ENCODE data around the gene SLC22A7.

SLC22A7 gene

DNA sequence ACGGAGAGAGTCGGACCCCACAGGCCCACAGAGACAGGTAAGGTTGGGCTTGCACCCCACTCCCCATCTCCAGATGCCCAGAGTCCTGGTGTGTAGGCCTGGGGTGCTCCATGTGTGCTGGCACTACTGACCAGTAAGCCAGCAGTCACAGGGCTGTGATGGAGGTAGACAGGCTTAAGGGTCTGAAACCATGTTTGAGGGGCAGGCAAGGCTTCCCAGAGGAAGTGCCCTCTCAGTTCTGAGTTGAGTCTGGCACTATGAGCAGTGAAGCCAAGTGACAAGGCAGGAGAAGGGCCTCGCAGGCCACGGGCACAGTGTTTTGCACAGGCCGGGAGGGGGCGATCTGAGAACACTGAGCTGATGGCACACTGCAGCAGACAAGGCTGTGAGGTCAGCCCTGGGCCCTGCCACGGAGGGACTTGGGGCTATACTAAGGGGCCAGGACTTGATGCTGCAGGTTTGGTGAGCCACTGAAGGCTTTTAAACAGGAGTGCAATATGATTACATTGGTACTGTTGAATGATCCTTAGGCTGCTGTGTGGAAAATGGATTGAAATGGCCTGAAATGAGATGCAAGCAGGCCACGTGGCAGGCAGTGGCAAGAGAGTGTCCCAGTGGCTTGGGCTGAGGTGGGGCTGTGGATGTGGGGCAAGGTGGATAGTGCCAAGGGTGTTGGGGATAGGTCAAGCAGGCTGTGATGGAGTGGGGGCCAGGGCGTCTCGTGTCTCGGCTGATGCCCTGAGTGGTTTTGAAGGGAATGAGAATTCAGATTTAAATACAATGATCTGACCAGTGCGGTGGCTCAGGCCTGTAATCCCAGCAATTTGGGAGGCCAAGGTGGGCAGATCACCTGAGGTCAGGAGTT lies 34.5 kb upstream of the SLC22A7 start:
- ChIA-PET POLR2A (interaction anchor here (0.6 to 1.0 kb wide), 3 partner anchors 9 to 249 kb away, joined by 3 read pairs; no protein-coding TSS in a partner anchor), CTCF (interaction anchor here (0.6 to 2.7 kb wide), 8 partner anchors 10 to 342 kb away, joined by 3 to 11 read pairs (median 4); no protein-coding TSS in a partner anchor)
- TF ChIP-seq HDGF (IDR thresholded peaks at IDR 0.05; ENCODE audit: borderline replicate concordance) (0 out of 2 replicates have a peak, but pooled peaks have one; percentile 23), BHLHE40 (IDR thresholded peaks at IDR 0.05; ENCODE audit: borderline replicate concordance) (no peak), ZNF384 (IDR thresholded peaks at IDR 0.05) (no peak), L3MBTL2 (conservative IDR thresholded peaks at IDR 0.05) (no peak), FOXA1 (IDR thresholded peaks at IDR 0.05) (no peak), NFRKB (IDR thresholded peaks at IDR 0.05) (no peak), TARDBP (IDR thresholded peaks at IDR 0.05) (no peak), ELF4 (IDR thresholded peaks at IDR 0.05) (no peak)
- DNase-seq (ENCODE audit: extremely low spot score): peak; percentile 90

DNA sequence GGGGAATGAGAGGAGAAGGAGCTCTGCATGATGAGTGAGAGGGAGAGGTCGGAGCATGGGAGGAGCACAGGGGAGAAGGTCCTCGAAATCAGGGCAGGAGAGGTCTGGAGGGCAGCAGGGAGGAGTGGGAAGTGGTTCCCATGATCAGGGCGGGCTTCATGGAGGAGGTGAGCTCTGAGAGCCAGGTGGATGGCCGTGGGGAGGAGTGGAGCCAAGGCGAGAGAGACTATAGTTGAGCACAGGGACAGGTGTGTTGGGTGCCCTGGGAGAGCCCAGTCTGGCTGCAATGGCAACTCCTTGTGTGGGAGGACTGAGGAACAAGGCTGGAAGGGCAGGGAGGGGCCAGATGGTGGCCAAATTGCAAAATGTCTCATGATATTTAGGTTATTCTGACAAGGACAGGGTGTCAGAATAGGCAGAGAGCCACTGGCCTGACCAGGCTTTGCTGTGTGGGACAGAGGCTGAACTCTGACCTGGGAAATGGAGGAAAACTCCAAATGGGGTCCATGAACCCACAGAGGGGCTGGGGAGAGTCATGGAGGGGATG lies 33.4 kb upstream of the SLC22A7 start:
- POLR2A ChIA-PET: interaction anchor here (0.6 to 1.0 kb wide), 2 partner anchors 32 to 247 kb away, joined by 3 read pairs; no protein-coding TSS in a partner anchor
- CTCF ChIA-PET: interaction anchor here (1.2 kb wide), 1 partner anchor 133 kb away, joined by 3 read pairs; no protein-coding TSS in a partner anchor
- no peak for DNase-seq (ENCODE audit: extremely low spot score)
- no peak for TF ChIP-seq HDGF (IDR thresholded peaks at IDR 0.05; ENCODE audit: borderline replicate concordance)
- no peak for TF ChIP-seq SP1 (IDR thresholded peaks at IDR 0.05)
- TF ChIP-seq SUZ12 (IDR thresholded peaks at IDR 0.05): no peak
- no peak for TF ChIP-seq ELF4 (IDR thresholded peaks at IDR 0.05)
- TF ChIP-seq LEF1 (IDR thresholded peaks at IDR 0.05; ENCODE audit: borderline replicate concordance): no peak
- TF ChIP-seq, protein P1, sequence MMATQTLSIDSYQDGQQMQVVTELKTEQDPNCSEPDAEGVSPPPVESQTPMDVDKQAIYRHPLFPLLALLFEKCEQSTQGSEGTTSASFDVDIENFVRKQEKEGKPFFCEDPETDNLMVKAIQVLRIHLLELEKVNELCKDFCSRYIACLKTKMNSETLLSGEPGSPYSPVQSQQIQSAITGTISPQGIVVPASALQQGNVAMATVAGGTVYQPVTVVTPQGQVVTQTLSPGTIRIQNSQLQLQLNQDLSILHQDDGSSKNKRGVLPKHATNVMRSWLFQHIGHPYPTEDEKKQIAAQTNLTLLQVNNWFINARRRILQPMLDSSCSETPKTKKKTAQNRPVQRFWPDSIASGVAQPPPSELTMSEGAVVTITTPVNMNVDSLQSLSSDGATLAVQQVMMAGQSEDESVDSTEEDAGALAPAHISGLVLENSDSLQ (IDR thresholded peaks at IDR 0.05): no peak
- TF ChIP-seq L3MBTL2 (conservative IDR thresholded peaks at IDR 0.05): no peak
- no peak for TF ChIP-seq ZNF384 (IDR thresholded peaks at IDR 0.05)
- TF ChIP-seq FOXM1 (IDR thresholded peaks at IDR 0.05; ENCODE audit: borderline replicate concordance): no peak
- TF ChIP-seq BHLHE40 (IDR thresholded peaks at IDR 0.05; ENCODE audit: borderline replicate concordance): no peak
- TF ChIP-seq FOXA1 (IDR thresholded peaks at IDR 0.05): no peak
- TF ChIP-seq FOXK2 (IDR thresholded peaks at IDR 0.05): no peak
- no peak for TF ChIP-seq ARNT (IDR thresholded peaks at IDR 0.05)
- no peak for TF ChIP-seq NFRKB (IDR thresholded peaks at IDR 0.05)
- no peak for TF ChIP-seq CTBP1 (IDR thresholded peaks at IDR 0.05; ENCODE audit: borderline replicate concordance)
- TF ChIP-seq TARDBP (IDR thresholded peaks at IDR 0.05): no peak

DNA sequence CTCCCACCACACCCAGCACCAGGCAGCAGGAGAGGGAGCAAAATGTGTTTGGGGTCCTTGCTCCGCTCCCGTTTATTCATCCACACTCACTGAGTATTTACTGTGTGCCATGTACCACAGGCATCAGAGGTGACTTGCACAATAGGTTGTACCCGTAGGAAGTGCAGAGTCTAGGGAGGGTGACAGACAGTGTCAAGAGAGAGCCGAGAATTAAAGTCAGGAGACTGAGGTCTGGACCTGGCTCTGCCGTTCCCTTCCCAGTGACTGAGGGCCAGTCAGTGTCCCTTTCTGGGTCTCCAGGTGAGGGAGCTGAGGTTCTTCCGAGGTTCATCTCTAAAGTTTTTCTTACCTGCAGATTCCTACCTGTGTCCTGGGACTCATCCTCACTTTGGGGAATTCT lies 32.5 kb upstream of the SLC22A7 start:
- TF ChIP-seq TARDBP (IDR thresholded peaks at IDR 0.05) (no peak), ARNT (IDR thresholded peaks at IDR 0.05) (no peak), BHLHE40 (IDR thresholded peaks at IDR 0.05; ENCODE audit: borderline replicate concordance) (no peak), NFRKB (IDR thresholded peaks at IDR 0.05) (no peak), FOXM1 (IDR thresholded peaks at IDR 0.05; ENCODE audit: borderline replicate concordance) (no peak), FOXA1 (IDR thresholded peaks at IDR 0.05) (no peak), FOXK2 (IDR thresholded peaks at IDR 0.05) (no peak), ZNF384 (IDR thresholded peaks at IDR 0.05) (no peak), SP1 (IDR thresholded peaks at IDR 0.05) (no peak), ELF4 (IDR thresholded peaks at IDR 0.05) (no peak), CTBP1 (IDR thresholded peaks at IDR 0.05; ENCODE audit: borderline replicate concordance) (no peak), L3MBTL2 (conservative IDR thresholded peaks at IDR 0.05) (no peak), LEF1 (IDR thresholded peaks at IDR 0.05; ENCODE audit: borderline replicate concordance) (no peak), SUZ12 (IDR thresholded peaks at IDR 0.05) (no peak), HDGF (IDR thresholded peaks at IDR 0.05; ENCODE audit: borderline replicate concordance) (no peak)
- TF ChIP-seq, protein P1 (IDR thresholded peaks at IDR 0.05): no peak
- ChIA-PET CTCF (interaction anchor here (0.6 kb wide), 2 partner anchors 37 to 729 kb away, joined by 4 read pairs; partner anchors contain the start of gene DNPH1), POLR2A (interaction anchor here (1.2 kb wide), 1 partner anchor 21 kb away, joined by 3 read pairs; no protein-coding TSS in a partner anchor)
- no peak for DNase-seq (ENCODE audit: extremely low spot score)

DNA sequence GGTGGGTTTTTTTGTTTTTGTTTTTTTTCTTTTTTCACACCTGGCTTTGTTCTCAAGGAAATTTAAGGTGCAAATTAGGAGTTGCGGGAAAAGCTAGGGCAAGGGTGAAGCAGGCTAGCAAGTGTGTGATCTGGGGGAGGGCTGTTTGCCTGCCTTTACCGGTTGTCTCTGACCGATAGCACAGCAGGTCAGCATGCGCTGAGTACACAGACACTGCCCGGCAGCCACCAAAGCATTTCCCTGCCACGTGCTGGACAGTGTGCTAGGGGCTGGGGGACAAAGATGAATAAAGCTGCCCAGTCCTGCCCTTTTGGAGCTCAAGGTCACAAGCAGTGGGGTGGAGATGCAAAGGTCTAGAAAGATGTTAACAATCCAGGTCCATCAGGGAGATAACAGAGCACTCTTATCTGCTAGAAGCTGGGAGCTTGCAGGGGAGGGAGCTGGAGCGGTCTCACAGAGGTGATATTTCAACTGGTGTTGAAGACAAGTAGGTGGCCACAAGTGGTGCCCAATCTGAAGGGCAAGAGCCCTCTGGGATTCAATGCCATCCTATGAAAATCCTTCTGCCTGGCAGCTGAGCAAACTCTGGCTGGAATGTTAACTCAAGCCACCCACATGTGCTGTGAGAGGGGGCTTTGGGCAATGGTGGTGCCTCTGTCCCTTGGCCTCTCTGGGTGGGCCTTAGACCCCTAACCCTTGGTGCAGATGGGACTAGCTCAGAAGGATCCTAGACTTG lies 30.3 kb upstream of the SLC22A7 start:
- CTCF ChIA-PET: interaction anchor here (0.5 to 1.1 kb wide), 3 partner anchors 39 to 364 kb away, joined by 3 to 5 read pairs (median 3); partner anchors contain the start of gene DNPH1
- TF ChIP-seq LEF1 (IDR thresholded peaks at IDR 0.05; ENCODE audit: borderline replicate concordance) (no peak), TARDBP (IDR thresholded peaks at IDR 0.05) (no peak), CTBP1 (IDR thresholded peaks at IDR 0.05; ENCODE audit: borderline replicate concordance) (no peak), L3MBTL2 (conservative IDR thresholded peaks at IDR 0.05) (0 out of 2 replicates have a peak, but pooled peaks have one; percentile 19), ELF4 (IDR thresholded peaks at IDR 0.05) (no peak), FOXA1 (IDR thresholded peaks at IDR 0.05) (no peak), ZNF384 (IDR thresholded peaks at IDR 0.05) (no peak), SUZ12 (IDR thresholded peaks at IDR 0.05) (no peak)
- POLR2A ChIA-PET: interaction anchor here (2.3 kb wide), 1 partner anchor 21 kb away, joined by 5 read pairs; no protein-coding TSS in a partner anchor
- DNase-seq (ENCODE audit: extremely low spot score): no peak

GRCh38 chr6:43268355-43268700 lies 29.7 kb upstream of the SLC22A7 start:
- DNase-seq (ENCODE audit: extremely low spot score): no peak
- POLR2A ChIA-PET: interaction anchor here (2.3 kb wide), 1 partner anchor 21 kb away, joined by 5 read pairs; no protein-coding TSS in a partner anchor
- no peak for TF ChIP-seq NFRKB (IDR thresholded peaks at IDR 0.05)
- no peak for TF ChIP-seq ZNF384 (IDR thresholded peaks at IDR 0.05)
- TF ChIP-seq TARDBP (IDR thresholded peaks at IDR 0.05): no peak
- CTCF ChIA-PET: interaction anchor here (0.5 to 1.1 kb wide), 3 partner anchors 39 to 365 kb away, joined by 3 to 5 read pairs (median 3); partner anchors contain the start of gene DNPH1
